HG02943 (cell line): ENCODE data around the gene PAGR1.

Source experiments
- ATAC-seq: cut with Tn5 transposase; IDR thresholded peaks from one replicate; pipeline ENCODE4 v1.9.1; 2021; ENCODE audit warnings: mild to moderate bottlenecking, low read depth, moderate library complexity; ENCODE audit not compliant: unreplicated experiment

PAGR1 gene

DNA sequence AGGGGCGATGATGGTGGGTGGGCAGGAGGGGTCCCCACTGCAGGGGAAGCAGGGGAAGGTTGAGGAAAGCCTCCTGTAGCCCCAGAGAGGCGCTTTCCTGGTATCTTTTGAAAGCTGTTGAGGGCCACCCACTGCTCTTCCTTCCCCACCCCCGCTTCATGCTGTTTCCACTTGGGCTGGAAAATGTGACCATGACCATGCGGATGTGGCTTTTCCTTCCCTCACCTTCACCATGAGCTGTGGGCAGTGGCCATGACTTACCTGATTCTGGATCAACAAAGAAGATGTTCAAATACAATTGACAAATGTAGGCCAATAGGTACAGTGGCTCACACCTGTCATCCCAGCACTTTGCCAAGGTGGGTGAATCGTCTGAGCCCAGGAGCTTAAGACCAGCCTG is 18.1 kb downstream of the PAGR1 start:
- no peak for ATAC-seq

DNA sequence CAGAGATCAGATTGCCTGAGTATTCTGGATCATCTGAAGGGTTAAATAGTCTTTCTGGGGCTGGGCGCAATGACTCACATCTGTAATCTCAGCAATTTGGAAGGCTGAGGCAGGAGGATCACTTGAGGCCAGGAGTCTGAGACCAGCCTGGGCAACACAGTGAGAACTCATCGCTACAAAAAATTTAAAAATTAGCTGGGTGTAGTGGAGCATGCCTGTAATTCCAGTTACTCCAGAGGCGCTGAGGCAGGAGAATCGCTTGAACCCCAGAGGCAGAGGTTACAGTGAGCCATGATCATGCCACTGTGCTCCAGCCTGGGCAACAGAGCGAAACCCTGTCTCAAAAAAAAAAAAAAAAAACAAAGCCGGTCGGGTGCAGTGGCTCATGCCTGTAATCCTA is 20.0 kb downstream of the PAGR1 start:
- no peak for ATAC-seq

DNA sequence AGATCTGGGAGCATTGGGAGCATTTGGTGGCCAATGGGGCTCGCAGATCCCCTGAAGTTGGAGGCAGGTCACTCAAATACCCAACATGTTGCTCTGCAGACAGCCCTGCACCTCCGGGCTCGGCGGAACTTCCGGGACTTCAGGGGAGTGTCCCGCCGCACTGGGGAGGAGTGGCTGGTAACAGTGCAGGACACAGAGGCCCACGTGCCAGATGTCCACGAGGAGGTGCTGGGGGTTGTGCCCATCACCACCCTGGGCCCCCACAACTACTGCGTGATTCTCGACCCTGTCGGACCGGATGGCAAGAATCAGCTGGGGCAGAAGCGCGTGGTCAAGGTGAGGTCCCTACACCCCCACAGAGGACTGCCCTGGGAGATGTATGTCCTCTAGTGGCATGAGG is 20.7 kb downstream of the PAGR1 start:
- no peak for ATAC-seq

DNA sequence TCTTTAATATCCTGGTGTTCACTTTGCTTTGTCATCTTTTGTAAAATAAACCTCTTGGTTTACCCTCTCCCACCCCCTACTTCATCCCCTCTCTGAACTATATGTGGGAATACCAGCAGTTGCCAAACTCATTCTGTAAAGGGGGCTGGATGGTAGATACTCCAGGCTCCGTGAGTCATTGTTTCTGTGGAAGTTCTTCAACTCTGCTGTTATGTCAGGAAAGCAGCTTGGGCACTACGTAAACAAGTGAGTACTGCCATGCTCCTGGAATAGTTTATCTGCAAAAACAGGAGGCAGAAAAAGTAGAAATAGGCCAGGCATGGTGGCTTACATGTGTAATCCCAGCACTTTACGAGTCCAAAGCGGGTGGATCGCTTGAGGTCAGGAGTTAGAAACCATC is 21.9 kb downstream of the PAGR1 start:
- no peak for ATAC-seq

DNA sequence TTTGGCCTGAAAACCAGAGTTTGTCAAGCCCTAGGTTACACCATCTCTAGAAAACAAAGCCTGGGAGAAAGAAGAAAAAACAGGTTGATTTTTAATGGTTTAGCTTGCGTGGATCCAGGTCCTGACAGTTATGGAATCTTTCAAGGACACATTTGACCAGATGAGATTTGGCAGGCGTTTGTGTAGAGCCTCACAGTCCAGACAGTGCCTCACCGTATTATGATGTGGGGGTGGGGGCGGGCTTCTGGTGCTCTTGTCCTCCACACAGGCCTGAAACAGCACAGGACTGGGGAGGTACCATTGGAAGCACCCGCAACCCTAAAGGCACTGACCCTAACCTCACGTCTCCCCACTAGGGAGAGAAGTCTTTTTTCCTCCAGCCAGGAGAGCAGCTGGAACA is 23.9 kb downstream of the PAGR1 start:
- ATAC-seq = no peak

DNA sequence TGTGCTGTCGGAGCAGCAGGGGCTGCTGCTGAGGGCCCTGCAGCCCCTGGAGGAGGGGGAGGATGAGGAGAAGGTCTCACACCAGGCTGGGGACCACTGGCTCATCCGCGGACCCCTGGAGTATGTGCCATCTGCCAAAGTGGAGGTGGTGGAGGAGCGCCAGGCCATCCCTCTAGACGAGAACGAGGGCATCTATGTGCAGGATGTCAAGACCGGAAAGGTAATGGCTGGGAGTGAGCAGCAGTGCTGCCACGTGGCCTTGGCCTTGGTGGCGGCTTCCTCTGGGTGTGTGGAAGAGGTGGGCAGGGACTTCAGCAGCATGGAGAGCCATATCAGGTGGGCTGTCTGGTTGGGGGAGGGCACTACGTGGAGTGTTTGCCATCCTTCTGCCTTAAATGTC is 24.3 kb downstream of the PAGR1 start:
- no peak for ATAC-seq

DNA sequence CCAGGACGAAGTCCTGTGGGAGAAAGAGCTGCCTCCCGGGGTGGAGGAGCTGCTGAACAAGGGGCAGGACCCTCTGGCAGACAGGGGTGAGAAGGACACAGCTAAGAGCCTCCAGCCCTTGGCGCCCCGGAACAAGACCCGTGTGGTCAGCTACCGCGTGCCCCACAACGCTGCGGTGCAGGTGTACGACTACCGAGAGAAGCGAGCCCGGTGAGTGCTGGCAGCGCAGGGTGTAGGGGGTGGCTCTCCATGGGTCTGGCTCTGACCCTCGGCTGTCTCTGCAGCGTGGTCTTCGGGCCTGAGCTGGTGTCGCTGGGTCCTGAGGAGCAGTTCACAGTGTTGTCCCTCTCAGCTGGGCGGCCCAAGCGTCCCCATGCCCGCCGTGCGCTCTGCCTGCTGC is 25.7 kb downstream of the PAGR1 start:
- ATAC-seq = no peak

DNA sequence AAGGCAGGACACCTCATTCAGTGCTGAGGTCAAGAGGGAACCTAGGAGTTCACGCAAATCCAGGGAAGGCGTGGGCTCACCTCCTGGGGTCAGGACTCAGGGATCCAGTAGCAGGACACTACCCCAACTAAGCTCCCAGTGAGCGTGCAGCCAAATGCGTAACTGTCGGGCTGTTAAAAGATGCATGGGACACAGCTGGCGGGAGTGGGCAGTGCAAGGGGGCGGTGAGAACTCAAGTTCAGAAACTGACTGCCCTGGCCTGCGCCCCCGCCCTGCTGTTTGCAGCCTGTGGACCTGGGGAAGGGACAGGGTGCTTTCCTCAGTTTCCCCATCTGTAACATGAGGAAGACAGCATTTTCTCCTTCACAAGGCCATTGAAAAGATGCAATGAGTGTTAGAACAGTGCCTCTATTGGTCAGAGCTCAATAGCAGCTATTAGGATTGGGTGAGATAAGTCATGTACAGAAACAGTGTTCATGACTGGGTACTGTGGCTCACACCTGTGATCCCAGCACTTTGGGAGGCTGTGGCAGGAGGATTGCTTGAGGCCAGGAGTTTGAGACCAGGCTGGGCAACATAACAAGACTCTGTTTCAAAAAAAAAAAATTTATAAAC is 26.9 kb downstream of the PAGR1 start:
- no peak for ATAC-seq

DNA sequence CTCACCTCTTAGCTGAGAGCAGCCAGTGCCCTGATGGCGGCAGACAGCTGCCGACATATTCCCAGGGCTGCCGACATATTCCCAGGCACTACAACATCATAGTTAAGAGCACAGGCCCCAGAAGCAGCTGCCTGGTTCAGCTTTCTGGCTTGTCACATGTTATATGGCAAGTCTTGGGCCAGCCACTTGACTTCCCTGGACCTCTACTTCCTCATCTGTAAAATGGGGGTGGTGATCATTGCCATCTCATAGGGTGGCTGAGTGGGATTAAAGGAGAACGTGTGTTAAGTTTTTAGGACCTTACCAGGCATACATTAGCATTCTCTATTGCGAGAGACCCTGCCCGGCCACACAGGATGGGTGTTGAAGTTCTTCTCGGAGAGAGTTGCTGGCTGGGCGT is 28.0 kb downstream of the PAGR1 start:
- ATAC-seq = no peak

DNA sequence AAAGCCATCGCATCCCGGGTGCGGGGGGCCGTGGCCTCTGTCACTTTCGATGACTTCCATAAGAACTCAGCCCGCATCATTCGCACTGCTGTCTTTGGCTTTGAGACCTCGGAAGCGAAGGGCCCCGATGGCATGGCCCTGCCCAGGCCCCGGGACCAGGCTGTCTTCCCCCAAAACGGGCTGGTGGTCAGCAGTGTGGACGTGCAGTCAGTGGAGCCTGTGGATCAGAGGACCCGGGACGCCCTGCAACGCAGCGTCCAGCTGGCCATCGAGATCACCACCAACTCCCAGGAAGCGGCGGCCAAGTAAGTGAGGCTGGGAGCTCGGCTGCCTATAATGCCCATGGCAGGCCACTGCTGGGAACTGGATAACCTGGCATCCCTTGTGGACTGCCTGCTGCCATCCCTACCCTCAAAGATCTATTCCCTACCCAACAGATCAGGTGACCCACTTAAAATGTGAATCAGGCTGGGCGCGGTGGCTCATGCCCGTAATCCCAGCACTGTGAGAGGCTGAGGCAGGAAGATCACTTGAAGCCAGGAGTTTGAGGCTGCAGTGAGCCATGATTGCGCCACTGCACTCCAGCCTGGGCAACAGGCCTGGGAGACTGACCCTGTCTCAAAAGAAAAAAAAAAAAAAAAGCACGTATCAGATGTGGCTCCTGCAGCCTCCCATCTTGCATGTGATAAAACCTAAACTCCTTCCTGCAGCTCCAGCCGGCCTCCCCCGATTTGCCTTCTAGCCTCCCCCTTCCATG is 28.8 kb downstream of the PAGR1 start:
- ATAC-seq = no peak

DNA sequence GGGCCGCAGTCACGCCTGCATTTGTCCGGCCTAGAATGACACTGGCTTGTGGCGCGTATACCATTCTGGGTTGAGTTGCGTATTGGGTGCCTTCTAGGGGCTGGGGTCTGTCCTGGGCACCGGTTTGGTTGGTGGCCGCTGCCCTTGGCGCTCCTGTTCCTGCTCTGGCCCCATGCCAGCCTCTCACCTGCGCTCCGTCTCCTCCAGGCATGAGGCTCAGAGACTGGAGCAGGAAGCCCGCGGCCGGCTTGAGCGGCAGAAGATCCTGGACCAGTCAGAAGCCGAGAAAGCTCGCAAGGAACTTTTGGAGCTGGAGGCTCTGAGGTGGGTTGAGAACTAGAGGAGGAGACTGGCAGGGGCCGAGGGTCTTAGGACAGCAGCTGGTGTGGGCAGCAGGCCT is 29.7 kb downstream of the PAGR1 start:
- no peak for ATAC-seq

DNA sequence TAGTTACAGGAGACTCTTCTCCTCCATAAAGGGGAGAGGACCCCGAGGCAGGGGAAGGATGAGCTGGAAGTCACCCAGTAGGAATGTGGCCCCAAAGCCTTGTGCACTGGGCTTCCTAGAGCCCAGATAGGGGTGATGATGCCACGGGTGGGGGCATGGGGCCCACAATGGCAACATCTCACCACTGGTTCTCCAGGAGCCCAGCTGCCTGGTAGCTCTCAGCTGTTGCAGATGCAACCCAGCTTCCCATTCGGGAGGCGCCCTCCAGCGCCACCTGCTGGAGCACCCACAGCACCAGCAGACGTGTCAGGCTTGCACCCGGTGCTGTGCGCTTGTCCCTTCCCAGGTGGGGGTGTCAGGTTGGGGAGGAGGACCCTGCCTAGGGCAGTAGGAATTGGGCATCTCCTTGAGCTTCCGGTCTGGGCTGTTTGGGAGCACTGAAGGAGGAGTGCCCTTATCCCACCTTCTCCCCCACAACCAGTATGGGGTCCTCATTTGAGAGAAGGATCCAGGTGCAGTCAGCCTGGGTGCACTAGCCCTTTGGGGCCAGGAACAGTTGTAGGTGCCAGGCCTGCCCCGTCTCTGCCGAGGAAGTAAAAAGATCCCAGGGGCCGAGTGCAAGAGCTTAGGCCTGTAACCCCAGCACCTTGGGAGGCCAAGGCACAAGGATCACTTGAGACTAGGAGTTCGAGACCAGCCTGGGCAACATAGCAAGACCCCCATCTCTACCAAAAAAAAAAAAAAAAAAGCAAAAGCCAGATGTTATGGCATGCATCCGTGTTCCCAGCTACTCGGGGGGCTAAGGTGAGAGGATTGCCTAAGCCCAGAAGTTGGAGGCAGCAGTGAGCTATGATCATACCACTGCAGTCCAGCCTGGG is 32.7 kb downstream of the PAGR1 start:
- no peak for ATAC-seq

DNA sequence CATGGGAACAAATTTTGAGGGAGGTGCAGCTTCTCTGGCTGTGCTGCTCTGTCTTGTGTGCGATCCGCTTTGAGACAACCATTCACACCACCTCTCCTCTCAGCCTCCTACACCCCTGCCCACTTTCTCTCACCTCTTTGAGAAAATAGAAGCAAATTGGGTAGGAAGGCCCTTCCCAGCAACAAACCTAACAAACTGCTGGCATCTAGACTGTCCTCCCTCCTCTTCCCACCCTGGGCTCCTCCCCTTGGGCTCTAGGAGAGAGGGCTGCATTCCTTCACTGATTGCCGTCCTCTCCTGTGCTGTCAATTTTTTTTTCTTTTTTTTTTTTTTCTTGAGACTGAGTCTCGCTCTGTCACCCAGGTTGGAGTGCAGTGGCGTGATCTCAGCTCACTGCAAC is 33.6 kb downstream of the PAGR1 start:
- ATAC-seq = no peak

DNA sequence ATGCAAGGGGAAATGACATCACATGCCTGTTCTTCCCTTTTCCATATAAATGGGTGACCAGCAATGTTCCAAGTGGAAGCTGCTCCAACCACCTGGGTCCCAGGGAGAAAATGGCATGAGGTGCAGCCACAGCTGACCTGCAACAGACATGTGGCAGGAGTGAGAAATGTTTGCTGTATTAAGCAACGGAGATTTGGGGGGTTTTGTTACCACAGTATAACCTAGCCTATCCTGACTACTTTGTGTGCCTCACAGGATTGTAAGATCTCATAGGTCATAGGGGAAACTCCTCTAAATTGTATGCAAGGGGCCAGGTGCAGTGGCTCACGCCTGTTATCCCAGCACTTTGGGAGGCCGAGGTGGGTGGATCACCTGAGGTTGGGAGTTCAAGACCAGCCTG is 35.0 kb downstream of the PAGR1 start:
- ATAC-seq = no peak

DNA sequence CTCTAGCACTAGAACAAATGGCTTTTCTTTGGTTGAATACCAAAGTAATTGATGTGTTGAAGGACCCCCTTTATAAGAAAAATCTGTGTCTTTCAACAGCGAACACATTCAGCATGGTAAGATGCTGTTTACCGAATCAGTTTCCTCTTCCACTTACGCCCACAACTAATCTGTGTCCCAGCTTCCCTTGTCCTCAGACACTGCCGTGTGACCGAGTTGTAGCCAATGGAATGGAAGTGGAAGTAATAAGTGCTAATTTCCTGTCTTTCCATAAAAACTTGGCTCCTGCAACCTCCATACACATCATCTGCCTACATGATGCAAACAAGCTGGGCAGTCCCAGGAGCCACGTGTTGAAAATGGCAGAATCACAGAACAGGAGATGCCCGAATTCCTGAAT is 36.7 kb downstream of the PAGR1 start:
- no peak for ATAC-seq

DNA sequence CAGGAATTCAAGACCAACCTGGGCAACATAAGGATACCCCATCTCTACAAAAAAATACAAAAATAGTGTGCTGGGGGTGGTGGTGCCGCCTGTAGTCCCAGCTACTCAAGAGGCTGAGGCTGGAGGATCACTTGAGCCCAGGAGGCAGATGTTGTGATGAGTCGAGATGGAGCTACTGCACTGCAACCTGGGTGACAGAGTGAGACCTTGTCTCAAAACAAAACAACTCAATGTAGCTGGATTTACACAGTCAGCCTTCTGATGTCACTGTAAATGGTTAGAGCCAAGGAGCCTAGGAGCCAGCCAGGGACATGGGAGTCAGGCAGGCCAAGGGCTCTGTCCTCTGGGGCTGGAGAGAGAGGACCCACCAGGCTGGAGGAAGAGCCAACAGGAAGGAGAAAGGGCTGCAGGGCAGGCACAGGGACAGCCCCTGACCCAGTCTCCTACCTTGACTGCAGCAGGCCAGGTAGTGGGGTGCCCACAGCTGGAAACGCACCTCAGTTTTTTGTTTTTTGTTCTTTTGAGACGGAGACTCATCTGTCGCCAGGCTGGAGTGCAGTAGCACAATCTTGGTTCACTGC is 38.7 kb downstream of the PAGR1 start:
- ATAC-seq = no peak

DNA sequence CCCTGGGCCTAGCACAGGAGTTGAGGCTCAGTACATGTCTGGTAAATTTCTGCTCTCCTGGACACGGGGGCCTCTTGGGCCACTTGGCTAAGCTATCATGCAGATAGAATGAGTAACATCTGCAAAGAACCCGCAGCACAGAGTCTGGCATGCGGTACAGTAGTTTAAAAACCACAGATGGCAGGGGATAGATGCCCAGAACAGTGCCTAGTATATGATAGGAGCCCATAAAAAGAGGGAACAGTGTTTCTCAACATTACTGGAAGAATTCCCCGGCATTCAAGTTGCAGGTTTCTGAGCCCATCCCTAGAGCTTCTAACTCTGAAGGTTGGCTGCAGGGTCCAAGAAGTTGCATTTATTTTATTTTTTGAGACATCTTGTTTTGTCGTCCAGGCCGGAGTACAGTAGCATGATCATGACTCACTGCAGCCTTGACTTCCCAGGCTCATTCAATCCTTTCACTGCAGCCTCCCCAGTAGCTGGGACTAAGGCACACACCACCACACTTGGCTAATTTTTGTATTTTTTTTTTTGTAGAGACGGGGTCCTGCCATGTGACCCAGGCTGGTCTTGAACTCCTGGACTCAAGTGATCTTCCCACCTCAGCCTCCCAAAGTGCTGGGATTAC is 41.3 kb downstream of the PAGR1 start:
- no peak for ATAC-seq

DNA sequence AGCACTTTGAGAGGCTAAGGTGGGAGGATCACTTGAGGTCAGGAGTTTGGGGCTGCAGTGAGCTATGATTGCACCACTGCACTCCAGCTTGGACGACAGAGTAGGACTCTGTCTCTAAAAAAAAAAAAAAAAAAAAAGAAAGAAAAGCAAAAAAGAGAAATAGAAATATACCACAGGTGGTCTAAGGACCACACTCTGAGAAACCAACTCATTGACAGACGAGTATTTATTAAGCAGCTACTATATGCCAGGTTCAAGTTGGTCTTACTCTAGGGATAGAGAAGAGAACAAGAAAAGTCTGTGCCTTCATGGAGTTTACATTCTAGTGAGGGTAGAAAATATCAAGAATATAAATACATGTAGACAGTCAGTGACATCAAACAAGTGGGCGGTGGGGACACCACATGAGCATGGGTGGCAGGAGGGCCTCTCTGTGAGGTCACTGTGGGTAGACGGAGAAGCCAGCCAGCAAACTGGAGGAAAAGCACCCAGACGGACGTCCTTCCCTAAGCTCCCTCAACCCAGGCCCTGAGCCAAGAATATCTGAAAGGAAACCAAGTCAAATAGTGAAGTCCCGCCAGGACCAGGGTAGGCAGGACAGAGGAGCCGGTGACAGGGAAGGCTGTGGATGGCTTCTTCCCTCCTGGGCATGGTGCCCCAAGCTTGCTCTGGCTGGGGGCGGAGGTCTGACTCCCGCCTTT is 42.3 kb downstream of the PAGR1 start:
- no peak for ATAC-seq

DNA sequence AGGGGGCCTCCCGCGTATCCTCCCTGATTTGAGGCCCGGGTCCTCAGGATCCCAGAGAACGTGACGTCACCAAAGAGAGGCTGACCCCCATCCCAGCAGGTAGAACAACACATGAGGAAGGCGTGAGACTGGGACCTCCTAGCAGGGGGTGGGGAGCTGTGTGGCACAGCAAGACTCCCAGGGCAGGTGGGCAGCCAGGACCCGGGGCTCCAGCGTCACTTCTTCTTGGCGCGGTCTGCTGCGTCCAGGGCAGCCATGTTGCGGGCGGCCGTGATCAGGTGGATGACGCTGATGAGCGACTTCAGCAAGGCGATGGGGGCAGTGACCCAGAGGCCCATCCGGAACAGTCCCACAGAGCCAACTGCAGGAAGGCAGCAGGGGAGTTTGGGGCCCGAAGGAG is 43.0 kb downstream of the PAGR1 start:
- ATAC-seq = no peak

DNA sequence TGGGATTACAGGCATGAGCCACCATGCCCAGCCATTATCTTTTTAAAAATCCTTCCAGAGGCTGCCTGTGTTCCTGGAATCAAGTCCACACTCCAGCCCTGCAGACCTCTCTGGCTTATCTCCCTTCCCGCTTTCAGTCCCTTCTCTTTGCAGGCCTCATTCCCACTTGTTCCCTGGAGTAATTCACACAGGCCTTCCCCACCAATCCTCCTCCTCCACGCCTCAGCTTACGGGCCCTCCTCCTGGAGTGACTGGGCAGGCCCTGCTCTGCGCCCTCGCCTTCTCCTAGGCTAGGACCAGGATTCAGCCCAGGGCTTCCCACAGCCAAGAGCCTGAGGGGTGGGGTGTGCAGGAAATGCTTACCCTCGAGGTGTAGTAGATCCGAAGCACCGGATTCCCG is 44.3 kb downstream of the PAGR1 start:
- ATAC-seq = no peak
